Loucy (cell line): ENCODE measurements around the gene WWC1.

ENCODE experiments used
- CTCF ChIP-seq: fragments of 200-600 bp; sonication (generic); conservative IDR thresholded peaks from 2 replicates; pipeline ENCODE4 v1.5.1; 2014; ENCODE audit warnings: mild to moderate bottlenecking, antibody characterized with exemption, low read length
- EZH2phosphoT487 ChIP-seq: fragments of 200-600 bp; IDR thresholded peaks from 2 replicates; pipeline ENCODE4 v1.6.1; 2018; ENCODE audit warnings: antibody characterized with exemption, mild to moderate bottlenecking, moderate library complexity, borderline replicate concordance

GRCh38 chr5:168305281-168305680, 13.8 kb downstream of the WWC1 start:
- TF ChIP-seq EZH2phosphoT487 (no peak), CTCF (no peak)
